Measurements from ENCODE around the gene HERPUD1.
A peak's percentile ranks its signal among the peaks of the same experiment; 100 is the strongest.
"Not testable (repeated sequence)": the region's sequence is repeated elsewhere in the genome, so short reads cannot be mapped to it uniquely, and the experiment has no call there.

Gene HERPUD1

GRCh38 chr16:56933828-56934598, 2.1 kb downstream of the HERPUD1 start:
- no peak for DNase-seq (ENCODE audit: low read depth in 1 of 2, low spot score in 1 of 2)

GRCh38 chr16:56934599-56935145, 2.7 kb downstream of the HERPUD1 start:
- DNase-seq (ENCODE audit: low read depth in 1 of 2, low spot score in 1 of 2) = not testable (repeated sequence)

- DNase-seq (ENCODE audit: low read depth in 1 of 2, low spot score in 1 of 2) = no peak
These were observed 3.3 kb downstream of the HERPUD1 start for GRCh38 chr16:56935201-56935600.

- DNase-seq (ENCODE audit: low read depth in 1 of 2, low spot score in 1 of 2) = no peak
These were observed 4.5 kb downstream of the HERPUD1 start for GRCh38 chr16:56936491-56936890.

GRCh38 chr16:56936950-56937349, 5.0 kb downstream of the HERPUD1 start:
- no peak for DNase-seq (ENCODE audit: low read depth in 1 of 2, low spot score in 1 of 2)

- no peak for DNase-seq (ENCODE audit: low read depth in 1 of 2, low spot score in 1 of 2)
These were observed 6.9 kb downstream of the HERPUD1 start for GRCh38 chr16:56938664-56939513.

GRCh38 chr16:56939801-56940200, 7.9 kb downstream of the HERPUD1 start:
- DNase-seq (ENCODE audit: low read depth in 1 of 2, low spot score in 1 of 2) = no peak

GRCh38 chr16:56941092-56941491, 9.2 kb downstream of the HERPUD1 start:
- no peak for DNase-seq (ENCODE audit: low read depth in 1 of 2, low spot score in 1 of 2)

- DNase-seq (ENCODE audit: low read depth in 1 of 2, low spot score in 1 of 2) = no peak
These were observed 10.0 kb downstream of the HERPUD1 start for GRCh38 chr16:56941856-56942331.

GRCh38 chr16:56943761-56944375, 11.9 kb downstream of the HERPUD1 start:
- no peak for DNase-seq (ENCODE audit: low read depth in 1 of 2, low spot score in 1 of 2)

GRCh38 chr16:56944954-56945839, 13.3 kb downstream of the HERPUD1 start:
- DNase-seq (ENCODE audit: low read depth in 1 of 2, low spot score in 1 of 2) = no peak

GRCh38 chr16:56945847-56946527, 14.0 kb downstream of the HERPUD1 start:
- no peak for DNase-seq (ENCODE audit: low read depth in 1 of 2, low spot score in 1 of 2)

- DNase-seq (ENCODE audit: low read depth in 1 of 2, low spot score in 1 of 2) = no peak
These were observed 15.0 kb downstream of the HERPUD1 start for GRCh38 chr16:56946767-56947603.

- no peak for DNase-seq (ENCODE audit: low read depth in 1 of 2, low spot score in 1 of 2)
These were observed 15.7 kb downstream of the HERPUD1 start for GRCh38 chr16:56947604-56947995.

GRCh38 chr16:56948234-56948633, 16.3 kb downstream of the HERPUD1 start:
- no peak for DNase-seq (ENCODE audit: low read depth in 1 of 2, low spot score in 1 of 2)

GRCh38 chr16:56950051-56950450, 18.1 kb downstream of the HERPUD1 start:
- no peak for DNase-seq (ENCODE audit: low read depth in 1 of 2, low spot score in 1 of 2)

- no peak for DNase-seq (ENCODE audit: low read depth in 1 of 2, low spot score in 1 of 2)
These were observed 18.5 kb downstream of the HERPUD1 start for GRCh38 chr16:56950455-56950854.

GRCh38 chr16:56950881-56951771, 19.2 kb downstream of the HERPUD1 start:
- DNase-seq (ENCODE audit: low read depth in 1 of 2, low spot score in 1 of 2) = peak in 1 of 2 donors; percentile 26

Data from stimulated activated CD4-positive, alpha-beta T cell treated with anti-CD3 and anti-CD28 coated beads, Interleukin-15, amount 100 ng/mL, for 1 hour (primary cell).